Activated naive CD8-positive, alpha-beta T cell treated with anti-CD3 and anti-CD28 coated beads, Interleukin-2, amount 10 ng/mL, durations not matched to agents 7 days and 5 days (primary cell): Measurements from ENCODE around the gene MAB21L2. TPM values are rescaled to one million over a fixed set of nuclear protein-coding genes. Genes with fewer than 3 reads are reported as not detected.

Source experiments
- ATAC-seq: fragments of 150-1000 bp; cut with Tn5 transposase; one replicate; pipeline ENCODE4 v1.10.0; 2021; ENCODE audit warnings: low read depth, moderate library complexity
- POLR2A ChIA-PET: fragments of 350-600 bp; sonication (Branson Sonifier 250); formaldehyde crosslinking; loops from one replicate; lab custom pipeline; 2021; ENCODE audit warnings: antibody characterized with exemption; lab: Charles Lee
- DNase-seq: peaks from one replicate; pipeline ENCODE4 v3.0.0; 2021
- H3K27ac Mint-ChIP-seq: one replicate; pipeline ENCODE4 v1.8.0; 2022; ENCODE audit warnings: mild to moderate bottlenecking, mixed read lengths
- H3K27me3 Mint-ChIP-seq: one replicate; pipeline ENCODE4 v1.8.0; 2022; ENCODE audit warnings: mild to moderate bottlenecking, moderate library complexity, mixed read lengths
- H3K36me3 Mint-ChIP-seq: one replicate; pipeline ENCODE4 v1.8.0; 2021; ENCODE audit warnings: mild to moderate bottlenecking, mixed read lengths
- H3K4me1 Mint-ChIP-seq: one replicate; pipeline ENCODE4 v1.8.0; 2021; ENCODE audit warnings: mixed read lengths
- H3K4me3 Mint-ChIP-seq: one replicate; pipeline ENCODE4 v1.8.0; 2022; ENCODE audit warnings: mild to moderate bottlenecking, moderate library complexity, mixed read lengths
- H3K9me3 Mint-ChIP-seq: one replicate; pipeline ENCODE4 v1.8.0; 2021; ENCODE audit warnings: mixed read lengths
- total RNA-seq, 2 experiments: library from RNA; stranded (reverse); gene quantifications; one replicate each; pipeline ENCODE4 v1.2.3, GENCODE V29; 2021

Gene MAB21L2
- total RNA-seq, 2 experiments from 2014 or later: not detected

DNA sequence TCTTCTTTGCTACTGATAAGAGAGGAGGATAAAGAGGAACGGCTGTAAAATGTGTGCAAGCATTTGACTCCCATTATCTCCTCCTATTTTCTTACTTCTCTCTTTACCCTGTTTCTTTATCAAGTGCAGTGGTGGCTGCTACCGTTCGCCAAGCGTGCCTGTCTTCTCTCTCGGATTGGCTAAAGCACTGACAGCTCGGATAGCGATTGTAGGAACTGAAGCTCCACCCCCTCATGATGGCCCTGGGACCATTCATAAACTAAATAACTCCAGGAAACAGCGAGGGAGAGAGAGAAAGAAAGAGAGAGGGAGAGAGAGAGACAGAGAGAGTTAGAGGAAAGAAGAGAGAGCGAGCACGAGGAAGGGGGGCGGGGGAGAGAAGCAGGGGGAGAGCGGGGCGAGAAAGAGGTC is 305 bp upstream of the MAB21L2 start:
- H3K27ac Mint-ChIP-seq: no peak overlapping the region
- DNase-seq (no peak), ATAC-seq (no peak)
- no peaks in the 10 kb centered on the region for H3K4me1 Mint-ChIP-seq
- H3K36me3 Mint-ChIP-seq: peaks cover 38% of the 10 kb centered on the region
- no peak overlapping the region for H3K4me3 Mint-ChIP-seq
- H3K9me3 Mint-ChIP-seq: no peaks in the 10 kb centered on the region
- no peaks in the 10 kb centered on the region for H3K27me3 Mint-ChIP-seq
- POLR2A ChIA-PET: no interaction called here

DNA sequence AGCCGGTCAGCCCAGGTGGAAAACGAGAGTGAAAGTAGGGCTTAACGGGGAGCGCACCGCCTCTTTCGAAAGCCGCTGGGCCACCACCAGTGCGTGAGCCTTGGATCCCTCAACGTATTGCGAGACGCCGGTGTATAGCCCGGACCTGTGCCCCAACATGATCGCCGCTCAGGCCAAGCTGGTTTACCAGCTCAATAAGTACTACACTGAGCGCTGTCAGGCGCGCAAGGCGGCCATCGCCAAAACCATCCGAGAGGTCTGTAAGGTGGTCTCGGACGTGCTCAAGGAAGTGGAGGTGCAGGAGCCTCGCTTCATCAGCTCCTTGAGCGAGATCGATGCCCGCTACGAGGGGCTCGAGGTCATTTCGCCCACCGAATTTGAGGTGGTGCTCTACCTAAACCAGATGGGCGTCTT is 929 bp downstream of the MAB21L2 start:
- DNase-seq (no peak), ATAC-seq (no peak)
- H3K27me3 Mint-ChIP-seq: no peaks in the 10 kb centered on the region
- H3K9me3 Mint-ChIP-seq: no peaks in the 10 kb centered on the region
- H3K4me3 Mint-ChIP-seq: no peak overlapping the region
- H3K4me1 Mint-ChIP-seq: no peaks in the 10 kb centered on the region
- peaks cover 38% of the 10 kb centered on the region for H3K36me3 Mint-ChIP-seq
- H3K27ac Mint-ChIP-seq: no peak overlapping the region
- POLR2A ChIA-PET: no interaction called here

DNA sequence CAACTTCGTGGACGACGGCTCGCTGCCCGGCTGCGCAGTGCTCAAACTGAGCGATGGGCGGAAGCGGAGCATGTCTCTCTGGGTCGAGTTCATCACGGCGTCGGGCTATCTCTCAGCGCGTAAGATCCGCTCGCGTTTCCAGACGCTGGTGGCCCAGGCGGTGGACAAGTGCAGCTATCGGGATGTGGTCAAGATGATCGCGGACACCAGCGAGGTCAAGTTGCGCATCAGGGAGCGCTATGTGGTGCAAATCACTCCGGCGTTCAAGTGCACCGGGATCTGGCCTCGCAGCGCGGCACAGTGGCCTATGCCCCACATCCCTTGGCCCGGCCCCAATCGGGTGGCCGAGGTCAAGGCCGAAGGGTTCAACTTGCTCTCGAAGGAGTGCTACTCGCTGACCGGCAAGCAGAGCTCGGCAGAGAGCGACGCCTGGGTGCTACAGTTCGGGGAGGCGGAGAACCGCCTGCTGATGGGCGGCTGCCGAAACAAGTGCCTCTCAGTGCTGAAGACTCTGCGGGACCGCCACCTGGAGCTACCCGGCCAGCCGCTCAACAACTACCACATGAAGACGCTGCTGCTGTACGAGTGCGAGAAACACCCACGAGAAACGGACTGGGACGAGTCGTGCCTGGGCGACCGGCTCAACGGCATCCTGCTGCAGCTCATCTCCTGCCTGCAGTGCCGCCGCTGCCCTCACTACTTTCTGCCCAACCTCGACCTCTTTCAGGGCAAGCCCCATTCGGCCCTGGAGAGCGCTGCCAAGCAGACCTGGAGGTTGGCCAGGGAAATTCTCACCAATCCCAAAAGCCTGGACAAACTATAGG is 1.5 kb downstream of the MAB21L2 start:
- Mint-ChIP-seq H3K27ac (no peak overlapping the region), H3K9me3 (no peaks in the 10 kb centered on the region), H3K27me3 (no peaks in the 10 kb centered on the region), H3K36me3 (peaks cover 38% of the 10 kb centered on the region), H3K4me1 (no peaks in the 10 kb centered on the region), H3K4me3 (no peak overlapping the region)
- POLR2A ChIA-PET: no interaction called here
- DNase-seq: no peak
- ATAC-seq: no peak

DNA sequence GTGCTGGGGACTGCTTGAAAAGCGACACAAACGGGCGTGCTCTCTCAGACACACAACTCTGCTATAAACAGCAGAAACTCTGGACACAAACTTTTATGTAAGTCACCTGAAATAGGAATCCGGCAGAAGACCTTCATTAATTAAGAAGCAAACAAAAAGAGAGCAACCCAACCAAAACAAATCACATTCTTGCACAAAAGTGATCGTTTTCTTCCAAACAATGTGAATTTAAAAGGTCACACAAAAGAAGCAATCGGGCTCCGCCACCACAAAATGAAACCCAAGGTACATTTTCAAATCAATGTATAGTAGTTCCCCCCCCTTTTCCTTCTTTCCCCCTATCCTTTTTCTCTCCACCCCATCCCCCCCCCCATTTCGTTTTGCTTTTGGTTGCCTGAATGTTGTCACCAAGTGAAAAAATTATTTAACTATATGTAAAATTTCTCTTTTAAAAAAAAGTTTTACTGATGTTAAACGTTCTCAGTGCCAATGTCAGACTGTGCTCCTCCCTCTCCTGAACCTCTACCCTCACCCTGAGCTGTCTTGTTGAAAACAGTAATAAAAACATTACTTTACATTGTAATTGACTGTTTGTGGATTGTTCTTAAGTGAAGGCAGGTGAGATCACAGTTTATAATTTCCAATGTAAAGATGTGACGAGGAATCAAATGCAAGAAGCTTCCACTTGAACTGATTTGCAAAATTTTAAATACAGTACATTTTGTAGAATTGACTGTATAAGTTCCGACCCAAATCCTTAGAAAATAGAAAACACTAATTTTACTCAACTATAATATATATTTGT is 2.4 kb downstream of the MAB21L2 start:
- POLR2A ChIA-PET: no interaction called here
- Mint-ChIP-seq H3K9me3 (no peaks in the 10 kb centered on the region), H3K4me1 (no peaks in the 10 kb centered on the region), H3K4me3 (no peak overlapping the region), H3K36me3 (peaks cover 34% of the 10 kb centered on the region), H3K27ac (no peak overlapping the region), H3K27me3 (no peaks in the 10 kb centered on the region)
- no peak for DNase-seq
- ATAC-seq: no peak

DNA sequence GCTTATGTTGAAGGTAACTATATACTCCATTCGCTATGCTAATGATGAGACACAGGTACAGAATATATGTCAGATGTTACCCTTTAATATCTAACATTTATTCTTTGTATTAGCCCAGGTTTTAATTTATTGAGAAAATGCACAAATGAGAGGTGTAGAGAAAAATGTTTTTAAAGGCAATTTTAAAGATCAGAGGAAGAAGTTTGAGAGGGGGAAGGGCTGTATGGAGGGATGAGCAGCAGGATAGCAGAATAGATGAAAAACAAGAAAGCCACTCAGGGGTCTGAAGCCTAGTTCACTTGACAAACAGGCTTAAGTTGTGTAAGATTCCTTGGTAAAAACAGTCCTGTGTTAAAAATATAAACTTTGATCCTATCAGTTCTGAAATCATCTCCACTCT is 3.7 kb downstream of the MAB21L2 start:
- DNase-seq: no peak

DNA sequence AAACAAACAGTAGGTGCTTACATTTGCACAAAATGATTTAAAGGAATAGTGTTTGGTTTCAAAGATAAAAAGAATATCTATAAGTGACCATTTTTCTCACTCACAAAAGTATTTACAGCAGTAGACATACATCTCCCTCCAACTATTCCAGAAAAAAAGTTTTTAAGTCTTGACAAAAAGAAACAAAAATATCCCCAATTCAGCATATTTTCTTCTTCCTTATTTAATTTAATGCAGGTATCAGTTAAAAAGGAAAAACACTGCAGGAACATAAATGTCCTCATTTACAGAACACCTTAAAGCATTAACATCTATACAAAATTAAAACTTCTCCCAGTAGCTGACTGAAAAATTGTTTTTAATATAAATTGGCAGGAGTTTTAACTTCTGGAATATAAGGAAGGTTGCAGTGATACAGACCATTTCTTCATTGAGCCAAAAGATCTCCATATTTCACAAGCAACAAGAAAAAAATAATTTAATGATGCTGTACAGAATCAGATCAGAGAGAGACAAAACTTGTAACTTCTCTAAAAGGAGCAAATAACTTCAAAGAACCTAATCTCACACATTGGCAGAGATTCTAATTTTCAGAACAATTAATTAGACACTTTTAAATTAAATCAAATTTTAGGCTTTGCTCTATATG is 4.3 kb downstream of the MAB21L2 start:
- ATAC-seq (no peak), DNase-seq (no peak)
- no peaks in the 10 kb centered on the region for H3K4me1 Mint-ChIP-seq
- H3K27me3 Mint-ChIP-seq: no peaks in the 10 kb centered on the region
- H3K4me3 Mint-ChIP-seq: no peak overlapping the region
- H3K9me3 Mint-ChIP-seq: no peaks in the 10 kb centered on the region
- POLR2A ChIA-PET: no interaction called here
- H3K27ac Mint-ChIP-seq: no peak overlapping the region
- peaks cover 24% of the 10 kb centered on the region for H3K36me3 Mint-ChIP-seq

More for the DNA sequence above, 3.7 kb downstream of the MAB21L2 start:
- Mint-ChIP-seq H3K9me3 (no peaks in the 10 kb centered on the region), H3K27ac (no peak overlapping the region), H3K36me3 (peaks cover 25% of the 10 kb centered on the region), H3K27me3 (no peaks in the 10 kb centered on the region), H3K4me1 (no peaks in the 10 kb centered on the region), H3K4me3 (no peak overlapping the region)
- ATAC-seq: no peak
- POLR2A ChIA-PET: no interaction called here

DNA sequence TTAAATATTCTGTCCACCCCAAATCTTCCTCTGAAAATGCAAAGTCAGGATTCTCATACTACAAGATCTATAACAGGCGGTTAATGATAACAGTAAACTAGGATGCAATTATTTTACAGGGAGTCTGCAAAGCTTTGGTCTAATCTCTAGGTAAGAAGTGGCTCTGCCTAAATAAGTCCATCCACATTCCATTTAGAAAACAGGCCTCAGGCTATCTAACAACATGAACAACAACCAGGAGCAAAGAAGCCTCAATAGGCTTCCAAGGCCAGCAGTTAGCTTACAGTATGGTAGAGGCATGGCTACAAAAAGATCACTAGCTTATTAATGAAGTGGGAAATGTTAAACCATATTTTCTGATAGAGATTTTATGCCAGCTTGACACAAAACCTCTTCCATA is 6.4 kb downstream of the MAB21L2 start:
- DNase-seq (no peak), ATAC-seq (no peak)
- no peak overlapping the region for H3K27ac Mint-ChIP-seq
- H3K36me3 Mint-ChIP-seq: peaks cover 13% of the 10 kb centered on the region
- H3K27me3 Mint-ChIP-seq: no peaks in the 10 kb centered on the region
- no peaks in the 10 kb centered on the region for H3K9me3 Mint-ChIP-seq
- H3K4me1 Mint-ChIP-seq: no peaks in the 10 kb centered on the region
- H3K4me3 Mint-ChIP-seq: no peak overlapping the region
- POLR2A ChIA-PET: no interaction called here

DNA sequence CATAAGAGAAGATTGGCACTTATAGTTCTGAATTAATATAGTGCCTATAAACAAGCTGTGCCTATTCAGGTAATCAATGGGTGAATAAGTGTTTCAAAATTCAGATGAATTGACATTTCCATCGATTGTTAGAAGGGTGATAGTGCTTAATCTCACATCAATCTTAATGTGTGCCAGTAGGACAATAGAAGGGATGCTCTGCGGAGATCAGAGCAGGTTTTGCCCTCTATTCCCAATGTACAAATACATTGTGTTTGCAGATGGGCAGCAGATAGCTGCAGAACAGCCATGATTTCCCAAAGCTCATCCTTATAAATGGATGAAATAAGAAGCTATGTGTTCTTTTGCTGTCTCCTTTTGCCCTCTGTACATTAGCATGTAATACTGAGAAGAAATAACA is 7.2 kb downstream of the MAB21L2 start:
- DNase-seq: no peak
- POLR2A ChIA-PET: no interaction called here
- Mint-ChIP-seq H3K4me1 (no peaks in the 10 kb centered on the region), H3K4me3 (no peak overlapping the region), H3K36me3 (peaks cover 6% of the 10 kb centered on the region), H3K27me3 (no peaks in the 10 kb centered on the region), H3K27ac (no peak overlapping the region), H3K9me3 (no peaks in the 10 kb centered on the region)
- ATAC-seq: no peak

DNA sequence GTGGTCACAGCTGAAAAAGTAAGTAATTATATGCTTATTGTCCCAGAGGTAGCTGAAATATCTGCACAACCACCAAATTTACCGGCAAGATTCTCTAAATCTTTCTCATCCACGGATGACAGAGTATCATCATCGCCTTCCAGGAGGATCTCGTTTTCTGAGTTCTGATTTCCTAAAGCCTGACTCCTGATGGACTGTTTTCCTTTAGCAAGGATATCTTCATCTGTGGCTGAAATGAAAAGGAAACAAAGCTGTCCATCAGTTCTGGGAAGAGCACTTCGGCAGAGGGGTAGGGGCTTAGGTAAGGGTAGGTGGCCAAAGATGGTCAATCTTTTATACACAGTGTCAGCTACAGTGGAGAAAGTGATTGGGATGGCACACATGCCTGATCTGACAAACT is 8.7 kb downstream of the MAB21L2 start:
- H3K4me3 Mint-ChIP-seq: no peak overlapping the region
- H3K27ac Mint-ChIP-seq: no peak overlapping the region
- no peaks in the 10 kb centered on the region for H3K4me1 Mint-ChIP-seq
- no peak for ATAC-seq
- peaks cover 1% of the 10 kb centered on the region for H3K36me3 Mint-ChIP-seq
- no peaks in the 10 kb centered on the region for H3K9me3 Mint-ChIP-seq
- POLR2A ChIA-PET: no interaction called here
- DNase-seq: no peak
- no peaks in the 10 kb centered on the region for H3K27me3 Mint-ChIP-seq

DNA sequence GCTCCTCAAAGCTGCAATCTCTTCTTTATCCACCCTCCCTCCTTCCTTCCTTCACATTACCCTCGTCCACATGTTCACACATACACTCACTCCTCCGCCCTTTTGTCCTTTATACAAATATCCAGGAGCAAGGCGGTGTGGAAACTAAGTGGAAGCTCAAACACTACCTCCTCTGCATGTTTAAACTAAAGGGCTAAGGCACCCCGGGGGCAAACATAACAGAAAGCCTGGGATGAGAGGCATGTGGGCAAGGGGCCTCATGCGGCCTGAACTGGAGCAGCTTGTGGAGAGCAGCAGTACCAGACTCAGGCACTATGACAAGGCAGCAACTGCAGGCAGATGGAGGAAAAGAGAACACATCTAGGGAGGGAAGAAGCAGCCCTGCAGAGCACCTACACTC is 9.5 kb downstream of the MAB21L2 start:
- Mint-ChIP-seq H3K9me3 (no peaks in the 10 kb centered on the region), H3K36me3 (peaks cover 1% of the 10 kb centered on the region), H3K4me3 (no peak overlapping the region), H3K27ac (no peak overlapping the region), H3K4me1 (no peaks in the 10 kb centered on the region), H3K27me3 (no peaks in the 10 kb centered on the region)
- no peak for ATAC-seq
- POLR2A ChIA-PET: interaction anchor here (0.6 kb wide), 1 partner anchor 222 kb away, joined by 3 read pairs; no protein-coding TSS in a partner anchor
- DNase-seq: no peak

DNA sequence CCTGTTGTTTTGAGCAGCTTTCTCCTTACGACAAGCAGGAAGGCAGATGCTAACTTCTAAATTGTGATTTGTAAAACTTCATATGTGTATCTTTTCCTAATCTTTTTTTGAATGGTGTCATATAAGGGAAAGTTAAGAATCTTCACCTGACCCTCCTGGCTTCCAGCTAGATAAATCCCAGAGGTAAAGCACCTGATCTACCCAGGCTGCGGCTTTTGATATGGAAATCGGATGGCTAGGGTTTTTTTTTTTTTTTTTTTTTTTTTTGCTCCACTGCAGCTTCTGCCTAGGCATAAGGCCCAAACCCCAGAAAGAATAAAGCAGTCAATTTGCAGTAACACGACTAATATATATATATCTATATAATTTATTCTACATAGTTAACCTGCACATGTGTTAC is 10.0 kb downstream of the MAB21L2 start:
- H3K9me3 Mint-ChIP-seq: no peaks in the 10 kb centered on the region
- no peak overlapping the region for H3K27ac Mint-ChIP-seq
- peaks cover 1% of the 10 kb centered on the region for H3K36me3 Mint-ChIP-seq
- no peaks in the 10 kb centered on the region for H3K27me3 Mint-ChIP-seq
- DNase-seq (no peak), ATAC-seq (no peak)
- POLR2A ChIA-PET: interaction anchor here (0.6 kb wide), 1 partner anchor 222 kb away, joined by 3 read pairs; no protein-coding TSS in a partner anchor
- no peaks in the 10 kb centered on the region for H3K4me1 Mint-ChIP-seq
- no peak overlapping the region for H3K4me3 Mint-ChIP-seq

DNA sequence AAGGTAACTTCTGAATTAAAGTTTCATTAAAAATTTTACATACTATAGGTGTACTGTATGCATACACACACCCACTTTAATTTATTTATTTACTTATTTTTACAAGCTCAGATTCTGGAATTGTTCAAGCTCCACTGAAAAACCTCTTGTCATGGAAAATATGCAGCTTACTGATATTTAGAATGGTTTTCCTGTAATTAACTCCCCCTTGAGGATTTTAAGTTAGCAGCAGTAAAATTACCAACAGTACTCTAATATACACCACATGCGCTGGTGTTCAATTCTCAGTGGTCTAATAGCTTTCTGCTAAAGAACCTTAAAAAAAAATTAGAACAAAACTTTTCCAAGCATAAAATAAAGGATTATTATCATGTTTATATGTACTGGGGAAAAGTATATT is 12.0 kb downstream of the MAB21L2 start:
- Mint-ChIP-seq H3K27ac (no peak overlapping the region), H3K27me3 (no peaks in the 10 kb centered on the region), H3K4me3 (no peak overlapping the region), H3K4me1 (no peaks in the 10 kb centered on the region), H3K36me3 (peaks cover 5% of the 10 kb centered on the region), H3K9me3 (no peaks in the 10 kb centered on the region)
- no peak for ATAC-seq
- no peak for DNase-seq
- POLR2A ChIA-PET: no interaction called here

DNA sequence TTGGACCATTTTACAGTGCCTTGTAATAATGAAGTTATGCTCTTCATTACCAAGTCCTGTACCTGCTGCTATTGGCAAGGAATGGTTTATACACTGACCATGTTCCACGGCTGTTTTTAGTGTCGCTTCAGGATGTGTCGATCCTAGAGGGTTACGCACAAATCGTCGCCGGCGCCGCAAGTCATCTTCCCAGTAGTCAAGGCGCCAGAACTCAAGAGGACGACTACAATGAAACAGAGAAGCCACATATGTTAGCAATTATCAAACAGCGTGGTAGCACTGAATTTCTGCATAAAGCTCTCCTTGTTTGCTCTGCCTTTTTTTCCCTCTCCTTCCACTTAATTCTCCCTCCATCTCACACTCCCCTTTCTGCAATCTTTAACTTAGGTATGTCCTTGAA is 17.0 kb downstream of the MAB21L2 start:
- POLR2A ChIA-PET: no interaction called here
- peaks cover 7% of the 10 kb centered on the region for H3K36me3 Mint-ChIP-seq
- H3K4me1 Mint-ChIP-seq: no peaks in the 10 kb centered on the region
- ATAC-seq (no peak), DNase-seq (no peak)
- no peak overlapping the region for H3K27ac Mint-ChIP-seq
- H3K9me3 Mint-ChIP-seq: no peaks in the 10 kb centered on the region
- H3K27me3 Mint-ChIP-seq: no peaks in the 10 kb centered on the region
- H3K4me3 Mint-ChIP-seq: no peak overlapping the region
